GM18909 (cell line): ENCODE data around the gene KSR1.
"Not testable (repeated sequence)": the region's sequence is repeated elsewhere in the genome, so short reads cannot be mapped to it uniquely, and the experiment has no call there.

ENCODE experiments used
- ATAC-seq: cut with Tn5 transposase; IDR thresholded peaks from one replicate; pipeline ENCODE4 v1.9.1; 2021; ENCODE audit warnings: mild to moderate bottlenecking; ENCODE audit not compliant: unreplicated experiment, poor library complexity

The KSR1 gene

GRCh38 chr17:27425991-27426390 is 30.3 kb upstream of the KSR1 start:
- no peak for ATAC-seq

- not testable (repeated sequence) for ATAC-seq
Observed at GRCh38 chr17:27426471-27426870, 29.8 kb upstream of the KSR1 start.

GRCh38 chr17:27427166-27427862 is 28.9 kb upstream of the KSR1 start:
- ATAC-seq = not testable (repeated sequence)

- ATAC-seq = no peak
Observed at GRCh38 chr17:27428781-27429505, 27.3 kb upstream of the KSR1 start.

GRCh38 chr17:27429666-27430382 is 26.4 kb upstream of the KSR1 start:
- no peak for ATAC-seq

GRCh38 chr17:27430383-27430840 is 25.8 kb upstream of the KSR1 start:
- ATAC-seq = no peak

GRCh38 chr17:27430882-27431491 is 25.3 kb upstream of the KSR1 start:
- ATAC-seq = no peak

GRCh38 chr17:27433521-27433920 is 22.7 kb upstream of the KSR1 start:
- no peak for ATAC-seq

GRCh38 chr17:27435431-27436070 is 20.7 kb upstream of the KSR1 start:
- not testable (repeated sequence) for ATAC-seq

GRCh38 chr17:27438348-27438998 is 17.8 kb upstream of the KSR1 start:
- no peak for ATAC-seq

GRCh38 chr17:27439342-27439741 is 16.9 kb upstream of the KSR1 start:
- ATAC-seq = no peak

- no peak for ATAC-seq
Observed at GRCh38 chr17:27442702-27443101, 13.5 kb upstream of the KSR1 start.

GRCh38 chr17:27443491-27443890 is 12.8 kb upstream of the KSR1 start:
- no peak for ATAC-seq

- ATAC-seq = no peak
Observed at GRCh38 chr17:27445971-27446370, 10.3 kb upstream of the KSR1 start.

GRCh38 chr17:27446569-27447301 is 9.5 kb upstream of the KSR1 start:
- no peak for ATAC-seq

- ATAC-seq = not testable (repeated sequence)
Observed at GRCh38 chr17:27448534-27448933, 7.7 kb upstream of the KSR1 start.

GRCh38 chr17:27449541-27449940 is 6.7 kb upstream of the KSR1 start:
- ATAC-seq = no peak

- ATAC-seq = no peak
Observed at GRCh38 chr17:27449988-27450387, 6.3 kb upstream of the KSR1 start.

GRCh38 chr17:27450416-27450815 is 5.8 kb upstream of the KSR1 start:
- no peak for ATAC-seq
